ENCODE measurements around the gene NXPH2.
"Not testable (repeated sequence)": the region's sequence is repeated elsewhere in the genome, so short reads cannot be mapped to it uniquely, and the experiment has no call there.

NXPH2 gene

GRCh38 chr2:138707392-138708074, 72.7 kb downstream of the NXPH2 start:
- no peak for DNase-seq

GRCh38 chr2:138703242-138703641, 76.9 kb downstream of the NXPH2 start:
- peak; percentile 30 for DNase-seq

GRCh38 chr2:138700716-138701115, 79.5 kb downstream of the NXPH2 start:
- no peak for DNase-seq

- no peak for DNase-seq
Observed at GRCh38 chr2:138699421-138699820, 80.8 kb downstream of the NXPH2 start.

GRCh38 chr2:138698428-138698827, 81.8 kb downstream of the NXPH2 start:
- no peak for DNase-seq

- DNase-seq = no peak
Observed at GRCh38 chr2:138691667-138692066, 88.5 kb downstream of the NXPH2 start.

- no peak for DNase-seq
Observed at GRCh38 chr2:138689705-138690104, 90.5 kb downstream of the NXPH2 start.

GRCh38 chr2:138682163-138682562, 98.0 kb downstream of the NXPH2 start:
- DNase-seq = no peak

- DNase-seq = no peak
Observed at GRCh38 chr2:138677221-138677620, 103.0 kb downstream of the NXPH2 start.

- no peak for DNase-seq
Observed at GRCh38 chr2:138676619-138677021, 103.6 kb downstream of the NXPH2 start.

- DNase-seq = no peak
Observed at GRCh38 chr2:138671566-138671965, 108.6 kb downstream of the NXPH2 start.

GRCh38 chr2:138670734-138671133, 109.5 kb downstream of the NXPH2 start:
- no peak for DNase-seq

- no peak for DNase-seq
Observed at GRCh38 chr2:138665937-138666336, 114.3 kb downstream of the NXPH2 start.

GRCh38 chr2:138658187-138658894, 121.8 kb downstream of the NXPH2 start:
- DNase-seq = no peak

- no peak for DNase-seq
Observed at GRCh38 chr2:138654146-138654545, 126.0 kb downstream of the NXPH2 start.

- DNase-seq = no peak
Observed at GRCh38 chr2:138652378-138652777, 127.8 kb downstream of the NXPH2 start.

GRCh38 chr2:138649571-138649970, 130.6 kb downstream of the NXPH2 start:
- no peak for DNase-seq

GRCh38 chr2:138648606-138649005, 131.6 kb downstream of the NXPH2 start:
- DNase-seq = no peak

- not testable (repeated sequence) for DNase-seq
Observed at GRCh38 chr2:138644776-138645175, 135.4 kb downstream of the NXPH2 start.

GRCh38 chr2:138640921-138641676, 139.1 kb downstream of the NXPH2 start:
- no peak for DNase-seq

GRCh38 chr2:138637686-138638085, 142.5 kb downstream of the NXPH2 start:
- no peak for DNase-seq

GRCh38 chr2:138637061-138637460, 143.1 kb downstream of the NXPH2 start:
- DNase-seq = no peak

- no peak for DNase-seq
Observed at GRCh38 chr2:138633049-138633448, 147.1 kb downstream of the NXPH2 start.

Data from eye (tissue), 1 donor.